Left ventricle myocardium inferior (tissue), 1 donor: ENCODE data around the gene UBB. TPM values are rescaled to one million over a fixed set of nuclear protein-coding genes. Genes with fewer than 3 reads are reported as not detected.
A peak's percentile ranks its signal among the peaks of the same experiment; 100 is the strongest.

Source experiments
- DNase-seq: peaks from one replicate; pipeline ENCODE4 v3.0.0-alpha.2; 2020
- H3K27ac ChIP-seq: fragments of 200-600 bp; replicated peaks from 2 replicates; pipeline ENCODE4 v1.8.0; 2021
- H3K27me3 ChIP-seq: fragments of 200-600 bp; 2 replicates; pipeline ENCODE4 v1.8.0; 2021; ENCODE audit warnings: low read depth
- H3K36me3 ChIP-seq: fragments of 200-600 bp; 2 replicates; pipeline ENCODE4 v1.8.0; 2021
- H3K4me1 ChIP-seq: fragments of 200-600 bp; 2 replicates; pipeline ENCODE4 v1.8.0; 2021
- H3K4me3 ChIP-seq: fragments of 200-600 bp; 2 replicates; pipeline ENCODE4 v1.8.0; 2021; ENCODE audit warnings: mild to moderate bottlenecking, moderate library complexity
- H3K9me3 ChIP-seq: fragments of 200-600 bp; replicated peaks from 2 replicates; pipeline ENCODE4 v1.8.0; 2021
- CTCF ChIP-seq: fragments of 200-600 bp; IDR thresholded peaks from 2 replicates; pipeline ENCODE4 v1.8.0; 2021; ENCODE audit warnings: antibody characterized with exemption, mild to moderate bottlenecking, borderline replicate concordance
- intact Hi-C: fragments of 100-400 bp; cut with micrococcal nuclease; formaldehyde crosslinking; loops from one replicate; pipeline ENCODE4 v1.11.0; 2022
- total RNA-seq: library from RNA; stranded (reverse); fragmentation: NEBNext Ultra II Directional; extraction: Animal tissue kit (Norgen Biotek cat#: 25700); gene quantifications from one replicate; pipeline ENCODE4 v1.2.1, GENCODE V29; 2021
- donor health status: DM: no; HTN: yes; CAD: no; lungs with severe emphysema.

UBB gene
- total RNA-seq, 1 donor from 2014 or later, result 1,605 TPM

- peak overlapping the region; percentile 86 for H3K27ac ChIP-seq
- peak overlapping the region; percentile 72 for H3K4me3 ChIP-seq
- H3K4me1 ChIP-seq, result peaks cover 44% of the 10 kb centered on the region
- H3K36me3 ChIP-seq, result peaks cover 26% of the 10 kb centered on the region
- no peak for TF ChIP-seq CTCF
- H3K9me3 ChIP-seq, result no peaks in the 10 kb centered on the region
- no peaks in the 10 kb centered on the region for H3K27me3 ChIP-seq
- intact Hi-C loops, result no loop called here
- no peak for DNase-seq
Observed at GRCh38 chr17:16417399-16417798, 36.5 kb downstream of the UBB start.

GRCh38 chr17:16417896-16418684 lies 37.2 kb downstream of the UBB start:
- peaks cover 33% of the 10 kb centered on the region for H3K36me3 ChIP-seq
- no peak for TF ChIP-seq CTCF
- no peak overlapping the region for H3K4me3 ChIP-seq
- H3K9me3 ChIP-seq, result no peaks in the 10 kb centered on the region
- H3K27me3 ChIP-seq, result no peaks in the 10 kb centered on the region
- intact Hi-C loops, result no loop called here
- peaks cover 44% of the 10 kb centered on the region for H3K4me1 ChIP-seq
- H3K27ac ChIP-seq, result peak overlapping the region; percentile 18
- DNase-seq, result no peak

GRCh38 chr17:16418685-16419068 lies 37.8 kb downstream of the UBB start:
- intact Hi-C loops, result no loop called here
- TF ChIP-seq CTCF, result no peak
- Histone ChIP-seq H3K9me3 (no peaks in the 10 kb centered on the region), H3K4me1 (peaks cover 44% of the 10 kb centered on the region), H3K27me3 (no peaks in the 10 kb centered on the region), H3K27ac (peak overlapping the region; percentile 18), H3K4me3 (no peak overlapping the region), H3K36me3 (peaks cover 39% of the 10 kb centered on the region)
- no peak for DNase-seq

GRCh38 chr17:16419074-16419928 lies 38.4 kb downstream of the UBB start:
- no peak for DNase-seq
- intact Hi-C loops, result no loop called here
- H3K36me3 ChIP-seq, result peaks cover 44% of the 10 kb centered on the region

GRCh38 chr17:16419929-16420271 lies 39.0 kb downstream of the UBB start:
- Histone ChIP-seq H3K4me1 (peaks cover 43% of the 10 kb centered on the region), H3K27ac (no peak overlapping the region), H3K4me3 (no peak overlapping the region), H3K36me3 (peaks cover 44% of the 10 kb centered on the region), H3K27me3 (no peaks in the 10 kb centered on the region), H3K9me3 (no peaks in the 10 kb centered on the region)
- TF ChIP-seq CTCF, result no peak
- intact Hi-C loops, result no loop called here
- DNase-seq, result no peak

More at GRCh38 chr17:16419074-16419928, 38.4 kb downstream of the UBB start:
- Histone ChIP-seq H3K27ac (peak overlapping the region; percentile 18), H3K9me3 (no peaks in the 10 kb centered on the region), H3K27me3 (no peaks in the 10 kb centered on the region), H3K4me1 (peaks cover 44% of the 10 kb centered on the region), H3K4me3 (no peak overlapping the region)
- TF ChIP-seq CTCF, result no peak
